GM13976 (cell line): ENCODE measurements around the gene DNAH8.

Experiments used
- DNase-seq: peaks from one replicate; pipeline ENCODE4 v3.0.0; 2012; ENCODE audit warnings: low spot score
- CTCF ChIP-seq: IDR thresholded peaks from 2 replicates; pipeline ENCODE4 v1.5.1; 2012; ENCODE audit warnings: borderline replicate concordance, mild to moderate bottlenecking; ENCODE audit not compliant: insufficient read depth; ENCODE audit errors: extremely low read depth, missing control alignments, control extremely low read depth
- in situ Hi-C: fragments of 300-500 bp; cut with MboI; formaldehyde crosslinking; loops from one replicate; pipeline ENCODE4 v1.12.0; 2022; ENCODE audit warnings: low sequenced_read_pairs, mixed read lengths, inconsistent platforms; ENCODE audit not compliant: unreplicated experiment

The DNAH8 gene

GRCh38 chr6:38738261-38738660 lies 23.1 kb downstream of the DNAH8 start:
- in situ Hi-C loops = no loop called here
- no peak for TF ChIP-seq CTCF
- no peak for DNase-seq

- no peak for DNase-seq
- TF ChIP-seq CTCF = no peak
- in situ Hi-C loops = no loop called here
Observed at GRCh38 chr6:38739532-38739931, 24.4 kb downstream of the DNAH8 start.

GRCh38 chr6:38749473-38749872 lies 34.4 kb downstream of the DNAH8 start:
- TF ChIP-seq CTCF = no peak
- in situ Hi-C loops = no loop called here

GRCh38 chr6:38750968-38751615 lies 36.0 kb downstream of the DNAH8 start:
- TF ChIP-seq CTCF = no peak
- no peak for DNase-seq
- in situ Hi-C loops = no loop called here

More at GRCh38 chr6:38749473-38749872, 34.4 kb downstream of the DNAH8 start:
- DNase-seq = no peak

GRCh38 chr6:38753707-38754106 lies 38.6 kb downstream of the DNAH8 start:
- in situ Hi-C loops = no loop called here
- TF ChIP-seq CTCF = no peak
- no peak for DNase-seq

- DNase-seq = no peak
Observed at GRCh38 chr6:38755207-38755606, 40.1 kb downstream of the DNAH8 start.

More at GRCh38 chr6:38755207-38755606, 40.1 kb downstream of the DNAH8 start:
- TF ChIP-seq CTCF = no peak
- in situ Hi-C loops = no loop called here
